PFSK-1 (cell line): Measurements from ENCODE around the gene SVIL.
A peak's percentile ranks its signal among the peaks of the same experiment; 100 is the strongest.

Source experiments
- FOXP2 ChIP-seq: optimal IDR thresholded peaks from 2 replicates; pipeline ENCODE3; 2011; ENCODE audit warnings: borderline replicate concordance, control low read depth, inconsistent platforms; ENCODE audit not compliant: insufficient read depth; ENCODE audit errors: extremely low read length, extremely low read depth
- POLR2AphosphoS5 ChIP-seq: IDR thresholded peaks from 2 replicates; pipeline ENCODE4 v1.6.1; 2012; ENCODE audit warnings: low read depth, mild to moderate bottlenecking, control low read depth, low read length, moderate library complexity
- SIN3A ChIP-seq: IDR thresholded peaks from 2 replicates; pipeline ENCODE4 v1.6.1; 2012; ENCODE audit warnings: mild to moderate bottlenecking, low read length, moderate library complexity, borderline replicate concordance; ENCODE audit not compliant: insufficient read depth
- TAF1 ChIP-seq: IDR thresholded peaks from 2 replicates; pipeline ENCODE4 v1.6.1; 2012; ENCODE audit warnings: low read length, control low read depth, borderline replicate concordance; ENCODE audit not compliant: insufficient read depth
- TF ChIP-seq, protein P1 (sequence below), 2 experiments: IDR thresholded peaks; 2 replicates each; pipeline versions ENCODE4 v1.6.1 to v1.8.0; 2011 to 2012; ENCODE audit warnings: low read depth in 2 of 2, low read length in 2 of 2, control low read depth in 1 of 2, inconsistent platforms in 1 of 2, mild to moderate bottlenecking in 1 of 2, moderate library complexity in 1 of 2; ENCODE audit not compliant: insufficient read depth in 1 of 2

The SVIL gene

DNA sequence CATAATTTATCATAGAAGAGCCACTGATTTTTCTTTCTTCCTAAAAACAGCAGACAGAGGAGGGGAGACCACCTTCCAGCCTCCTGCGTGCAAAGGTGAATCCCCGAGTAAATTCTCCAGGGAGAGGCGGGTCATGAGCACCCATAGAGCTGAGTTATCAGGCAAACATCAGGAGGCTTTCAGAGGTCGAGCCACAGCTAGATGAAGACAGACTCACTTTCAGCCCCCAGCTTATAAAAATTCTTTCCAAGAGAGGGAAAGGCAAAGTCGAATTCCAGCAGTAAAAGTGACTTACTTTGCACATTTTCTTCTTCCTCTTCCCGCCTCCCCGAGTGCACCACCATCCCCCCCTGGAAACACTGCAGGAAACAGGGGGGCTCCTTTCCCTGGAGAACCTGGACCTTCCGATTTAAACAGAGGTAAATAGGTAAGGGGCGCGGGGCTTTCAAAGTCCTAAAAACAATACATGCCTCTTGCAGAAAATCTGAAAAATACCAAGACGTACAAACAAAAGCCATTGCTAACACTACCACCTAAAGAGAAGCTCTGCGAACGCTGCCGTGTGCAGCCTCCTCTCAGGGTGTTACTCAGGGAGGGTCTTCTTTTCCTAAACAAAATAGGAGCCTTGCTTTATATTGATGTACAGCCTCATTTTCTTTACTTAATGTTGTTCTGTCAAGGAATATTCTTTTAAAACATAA lies 163.8 kb downstream of the SVIL start:
- TF ChIP-seq FOXP2 = no peak
- no peak for TF ChIP-seq SIN3A
- TF ChIP-seq POLR2AphosphoS5 = no peak

DNA sequence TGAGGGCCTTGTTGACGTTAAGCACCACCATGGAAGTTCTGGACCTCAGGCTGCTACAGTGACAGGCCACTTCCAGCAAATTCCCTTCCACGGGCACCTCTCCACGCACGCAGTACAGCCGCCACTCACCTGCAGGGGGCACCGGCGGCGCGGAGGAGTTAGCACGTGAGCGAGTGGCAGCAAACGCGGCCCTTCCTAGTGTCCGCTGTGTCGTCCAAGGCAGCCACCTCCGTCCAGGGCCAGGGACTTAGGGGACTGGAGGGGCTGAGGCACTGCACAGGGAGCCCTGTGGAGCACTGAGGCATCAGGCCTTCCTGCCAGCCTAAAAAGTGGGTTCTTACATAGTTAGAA lies 164.4 kb downstream of the SVIL start:
- TF ChIP-seq SIN3A (no peak), POLR2AphosphoS5 (no peak), FOXP2 (peak; percentile 60), TAF1 (no peak)
- TF ChIP-seq, protein P1, sequence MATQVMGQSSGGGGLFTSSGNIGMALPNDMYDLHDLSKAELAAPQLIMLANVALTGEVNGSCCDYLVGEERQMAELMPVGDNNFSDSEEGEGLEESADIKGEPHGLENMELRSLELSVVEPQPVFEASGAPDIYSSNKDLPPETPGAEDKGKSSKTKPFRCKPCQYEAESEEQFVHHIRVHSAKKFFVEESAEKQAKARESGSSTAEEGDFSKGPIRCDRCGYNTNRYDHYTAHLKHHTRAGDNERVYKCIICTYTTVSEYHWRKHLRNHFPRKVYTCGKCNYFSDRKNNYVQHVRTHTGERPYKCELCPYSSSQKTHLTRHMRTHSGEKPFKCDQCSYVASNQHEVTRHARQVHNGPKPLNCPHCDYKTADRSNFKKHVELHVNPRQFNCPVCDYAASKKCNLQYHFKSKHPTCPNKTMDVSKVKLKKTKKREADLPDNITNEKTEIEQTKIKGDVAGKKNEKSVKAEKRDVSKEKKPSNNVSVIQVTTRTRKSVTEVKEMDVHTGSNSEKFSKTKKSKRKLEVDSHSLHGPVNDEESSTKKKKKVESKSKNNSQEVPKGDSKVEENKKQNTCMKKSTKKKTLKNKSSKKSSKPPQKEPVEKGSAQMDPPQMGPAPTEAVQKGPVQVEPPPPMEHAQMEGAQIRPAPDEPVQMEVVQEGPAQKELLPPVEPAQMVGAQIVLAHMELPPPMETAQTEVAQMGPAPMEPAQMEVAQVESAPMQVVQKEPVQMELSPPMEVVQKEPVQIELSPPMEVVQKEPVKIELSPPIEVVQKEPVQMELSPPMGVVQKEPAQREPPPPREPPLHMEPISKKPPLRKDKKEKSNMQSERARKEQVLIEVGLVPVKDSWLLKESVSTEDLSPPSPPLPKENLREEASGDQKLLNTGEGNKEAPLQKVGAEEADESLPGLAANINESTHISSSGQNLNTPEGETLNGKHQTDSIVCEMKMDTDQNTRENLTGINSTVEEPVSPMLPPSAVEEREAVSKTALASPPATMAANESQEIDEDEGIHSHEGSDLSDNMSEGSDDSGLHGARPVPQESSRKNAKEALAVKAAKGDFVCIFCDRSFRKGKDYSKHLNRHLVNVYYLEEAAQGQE (IDR thresholded peaks at IDR 0.05; ENCODE audit: insufficient read depth in 1 of 2, low read depth in 2 of 2, low read length in 2 of 2) = no peak

DNA sequence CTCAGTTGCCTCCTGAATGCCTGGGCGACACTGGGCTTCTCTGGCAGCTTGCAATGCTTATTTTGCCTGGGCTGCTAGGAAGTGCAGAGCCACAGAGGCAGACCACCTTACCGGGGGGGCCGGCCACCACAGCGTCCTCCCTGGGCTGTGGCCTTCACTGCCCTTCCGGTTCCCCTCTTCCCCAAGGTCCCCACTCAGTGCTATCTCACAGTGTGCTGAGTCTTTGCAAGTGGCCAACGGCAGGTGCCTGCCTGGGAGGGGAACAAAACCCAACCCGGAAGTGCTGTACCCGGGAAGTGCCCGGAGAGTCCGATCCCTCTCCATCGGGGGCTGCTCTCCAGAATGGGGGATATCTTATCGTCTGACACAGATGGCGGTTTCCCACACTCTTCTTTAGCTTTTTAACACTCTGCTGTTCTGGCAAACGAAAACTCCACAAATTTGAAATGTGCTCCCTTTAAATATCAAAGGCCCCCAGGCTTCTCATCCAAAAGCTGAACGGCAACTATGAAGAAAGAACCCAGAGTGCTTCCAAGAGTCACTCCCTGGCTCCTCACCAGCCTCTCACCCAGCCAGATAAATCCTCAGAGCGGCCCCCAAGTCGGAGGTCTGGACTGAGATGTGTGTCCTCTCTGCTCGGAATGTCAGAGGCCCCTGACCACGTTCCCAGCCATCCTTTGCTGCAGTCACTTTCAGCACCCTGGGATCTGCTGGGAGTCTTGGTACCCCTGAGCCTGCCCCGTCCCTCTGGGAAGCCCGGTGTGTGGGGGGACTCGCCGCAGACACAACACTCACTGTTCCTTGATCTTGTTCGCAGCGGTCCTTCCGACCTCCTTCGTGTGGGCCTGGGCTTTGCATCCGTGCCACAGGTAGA lies 165.1 kb downstream of the SVIL start:
- TF ChIP-seq POLR2AphosphoS5 = no peak

DNA sequence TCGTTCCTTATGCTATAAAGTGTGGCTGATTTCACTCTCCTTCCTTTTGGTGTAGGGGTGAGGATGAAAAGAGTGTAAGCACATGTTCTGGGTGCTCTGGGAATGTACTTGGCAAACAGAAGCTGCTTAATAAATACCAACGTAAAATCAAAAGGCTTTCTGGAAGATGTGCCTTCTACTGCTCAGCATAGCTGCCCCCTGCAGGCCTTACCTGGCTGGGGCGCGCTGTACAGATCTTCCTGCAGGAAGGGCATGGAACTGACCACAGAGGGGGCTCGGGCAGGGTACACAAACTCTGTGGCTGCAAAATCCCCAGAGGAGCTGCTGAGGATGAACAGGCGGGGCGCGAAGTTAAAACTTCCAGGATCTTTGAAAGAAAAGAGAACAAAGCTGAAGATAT lies 169.4 kb downstream of the SVIL start:
- no peak for TF ChIP-seq SIN3A
- TF ChIP-seq FOXP2 = no peak
- no peak for TF ChIP-seq TAF1
- TF ChIP-seq, protein P1 (IDR thresholded peaks at IDR 0.05; ENCODE audit: insufficient read depth in 1 of 2, low read depth in 2 of 2, low read length in 2 of 2) = no peak
- no peak for TF ChIP-seq POLR2AphosphoS5

DNA sequence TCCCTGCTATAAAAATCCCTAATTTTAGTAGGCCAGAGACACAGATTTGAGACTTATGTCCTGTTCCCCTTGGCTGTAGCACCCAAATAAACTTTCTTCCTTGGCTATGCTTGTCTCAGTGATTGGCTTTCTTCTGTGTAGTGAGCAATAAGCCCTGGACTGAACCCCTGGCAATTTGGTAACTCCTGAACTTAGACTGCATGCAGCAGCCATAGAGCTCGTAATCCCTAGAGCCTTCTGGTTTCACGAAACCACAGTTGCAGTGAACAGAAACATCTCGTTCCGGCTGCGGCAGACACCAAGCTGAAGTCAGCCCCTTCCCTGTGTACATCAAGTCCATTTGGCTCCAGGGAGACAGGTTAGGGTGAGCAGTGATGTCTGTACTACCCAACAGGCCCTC lies 173.7 kb downstream of the SVIL start:
- TF ChIP-seq TAF1 = no peak
- no peak for TF ChIP-seq SIN3A

DNA sequence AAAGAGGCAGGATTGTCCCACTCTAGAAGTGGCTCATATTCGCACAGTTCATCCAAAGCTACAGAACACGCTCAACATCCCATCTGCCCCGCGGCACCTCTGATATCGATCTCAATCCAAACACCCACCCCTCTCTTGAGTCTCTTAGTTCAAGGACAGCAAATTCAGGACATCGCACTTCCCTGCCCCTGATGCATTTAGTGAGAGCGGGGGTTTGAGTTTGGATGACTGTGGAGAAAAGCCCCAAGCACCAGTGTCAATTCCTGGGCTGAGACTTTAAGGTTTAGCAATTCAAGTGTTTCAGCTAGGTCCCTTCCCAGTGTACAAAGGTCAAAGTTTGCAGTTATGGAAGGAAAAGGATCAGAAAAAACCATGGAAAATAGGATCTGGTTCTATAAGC lies 179.7 kb downstream of the SVIL start:
- no peak for TF ChIP-seq TAF1
- no peak for TF ChIP-seq FOXP2
- no peak for TF ChIP-seq SIN3A
- TF ChIP-seq, protein P1 (IDR thresholded peaks at IDR 0.05; ENCODE audit: insufficient read depth in 1 of 2, low read depth in 2 of 2, low read length in 2 of 2) = no peak
- TF ChIP-seq POLR2AphosphoS5 = no peak
